ENCODE measurements around the gene ERC2.

ERC2 gene

DNA sequence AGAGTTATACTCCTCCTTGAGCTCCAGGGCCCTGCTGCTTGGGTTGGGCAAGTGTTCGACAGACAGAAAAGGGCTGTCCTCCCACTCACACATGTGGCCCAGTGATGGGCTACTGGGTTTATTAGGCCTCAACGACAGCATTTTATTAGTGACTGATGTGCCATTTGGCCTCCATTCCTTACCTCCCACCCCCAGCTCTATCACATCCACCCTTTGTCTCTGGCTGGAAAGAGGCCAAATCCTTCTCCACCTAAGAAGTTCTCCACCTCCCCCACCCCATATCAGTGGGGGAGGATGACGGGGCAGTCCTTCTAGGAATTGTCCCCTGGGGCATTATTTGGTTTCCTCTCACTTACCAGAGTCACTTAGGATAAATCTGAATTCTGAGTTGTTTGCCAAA is 924.0 kb downstream of the ERC2 start:
- Histone ChIP-seq H3K9me3 (ENCODE audit: control insufficient read depth in 2 of 2, low read length in 2 of 2) (no peaks in the 10 kb centered on the region), H3K36me3 (ENCODE audit: control insufficient read depth in 2 of 2, insufficient read depth in 2 of 2, low read length in 2 of 2) (no peaks in the 10 kb centered on the region), H3K4me3 (ENCODE audit: low read length in 2 of 2) (no peak overlapping the region), H3K27me3 (ENCODE audit: control insufficient read depth in 2 of 2, insufficient read depth in 2 of 2, low read length in 2 of 2) (no peaks in the 10 kb centered on the region), H3K9ac (ENCODE audit: low read depth in 1 of 2, low read length in 2 of 2) (no peak overlapping the region), H3K4me1 (ENCODE audit: control insufficient read depth in 2 of 2, insufficient read depth in 2 of 2, low read length in 2 of 2) (no peaks in the 10 kb centered on the region), H3K27ac (ENCODE audit: low read depth in 2 of 2, low read length in 2 of 2) (no peak overlapping the region)

- no peaks in the 10 kb centered on the region for H3K36me3 ChIP-seq (ENCODE audit: control insufficient read depth in 2 of 2, insufficient read depth in 2 of 2, low read length in 2 of 2)
- H3K4me1 ChIP-seq (ENCODE audit: control insufficient read depth in 2 of 2, insufficient read depth in 2 of 2, low read length in 2 of 2), result no peaks in the 10 kb centered on the region
- H3K9me3 ChIP-seq (ENCODE audit: control insufficient read depth in 2 of 2, low read length in 2 of 2), result no peaks in the 10 kb centered on the region
- H3K27me3 ChIP-seq (ENCODE audit: control insufficient read depth in 2 of 2, insufficient read depth in 2 of 2, low read length in 2 of 2), result no peaks in the 10 kb centered on the region
- H3K27ac ChIP-seq (ENCODE audit: low read depth in 2 of 2, low read length in 2 of 2), result no peak overlapping the region
- H3K9ac ChIP-seq (ENCODE audit: low read depth in 1 of 2, low read length in 2 of 2), result no peak overlapping the region
- H3K4me3 ChIP-seq (ENCODE audit: low read length in 2 of 2), result no peak overlapping the region
These were observed 925.1 kb downstream of the ERC2 start for GRCh38 chr3:55543181-55543614.

- Histone ChIP-seq H3K36me3 (ENCODE audit: control insufficient read depth in 2 of 2, insufficient read depth in 2 of 2, low read length in 2 of 2) (no peaks in the 10 kb centered on the region), H3K4me1 (ENCODE audit: control insufficient read depth in 2 of 2, insufficient read depth in 2 of 2, low read length in 2 of 2) (no peaks in the 10 kb centered on the region), H3K27ac (ENCODE audit: low read depth in 2 of 2, low read length in 2 of 2) (no peak overlapping the region), H3K4me3 (ENCODE audit: low read length in 2 of 2) (no peak overlapping the region), H3K27me3 (ENCODE audit: control insufficient read depth in 2 of 2, insufficient read depth in 2 of 2, low read length in 2 of 2) (no peaks in the 10 kb centered on the region), H3K9me3 (ENCODE audit: control insufficient read depth in 2 of 2, low read length in 2 of 2) (no peaks in the 10 kb centered on the region), H3K9ac (ENCODE audit: low read depth in 1 of 2, low read length in 2 of 2) (no peak overlapping the region)
These were observed 926.8 kb downstream of the ERC2 start for GRCh38 chr3:55541456-55541855.

DNA sequence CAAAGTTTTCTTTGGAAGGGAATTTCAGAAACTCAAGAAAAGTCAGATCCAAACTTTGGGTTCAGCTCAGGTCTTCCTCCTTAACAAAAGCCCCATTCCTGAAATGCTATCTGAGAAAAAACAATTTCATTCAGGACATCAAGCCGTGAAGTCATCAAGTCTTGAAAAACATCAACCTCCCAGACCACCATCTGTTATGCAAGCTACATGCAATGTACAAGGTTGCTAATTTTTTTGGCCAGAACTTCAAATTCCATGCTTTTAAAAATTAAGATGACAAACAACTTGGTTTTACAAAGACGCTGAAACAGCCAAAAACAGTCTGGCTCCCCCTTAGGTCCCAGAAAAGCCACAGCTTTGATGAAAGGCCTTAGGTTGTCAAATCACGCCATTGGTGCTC is 927.3 kb downstream of the ERC2 start:
- Histone ChIP-seq H3K4me1 (ENCODE audit: control insufficient read depth in 2 of 2, insufficient read depth in 2 of 2, low read length in 2 of 2) (no peaks in the 10 kb centered on the region), H3K9me3 (ENCODE audit: control insufficient read depth in 2 of 2, low read length in 2 of 2) (no peaks in the 10 kb centered on the region), H3K9ac (ENCODE audit: low read depth in 1 of 2, low read length in 2 of 2) (no peak overlapping the region), H3K36me3 (ENCODE audit: control insufficient read depth in 2 of 2, insufficient read depth in 2 of 2, low read length in 2 of 2) (no peaks in the 10 kb centered on the region), H3K27ac (ENCODE audit: low read depth in 2 of 2, low read length in 2 of 2) (no peak overlapping the region), H3K4me3 (ENCODE audit: low read length in 2 of 2) (no peak overlapping the region), H3K27me3 (ENCODE audit: control insufficient read depth in 2 of 2, insufficient read depth in 2 of 2, low read length in 2 of 2) (no peaks in the 10 kb centered on the region)

DNA sequence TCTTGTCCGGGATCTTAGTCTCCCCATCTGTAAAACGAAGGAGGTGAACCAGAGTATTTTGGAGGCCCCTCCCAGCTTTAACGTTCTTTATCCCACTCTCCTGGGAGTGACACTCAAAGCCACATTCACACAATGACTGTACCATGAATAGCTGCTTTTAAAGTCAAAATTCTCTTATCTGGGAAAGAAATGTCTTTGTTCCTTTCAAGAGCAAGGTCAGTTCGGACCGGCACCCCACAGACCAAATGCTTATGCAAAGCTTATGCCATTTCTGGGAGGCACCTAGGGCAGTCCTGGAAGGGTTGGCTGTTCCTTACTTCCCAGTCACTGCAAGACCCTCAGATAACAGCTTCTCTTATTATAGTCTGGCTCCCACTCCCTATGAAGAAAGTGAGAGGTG is 927.7 kb downstream of the ERC2 start:
- H3K36me3 ChIP-seq (ENCODE audit: control insufficient read depth in 2 of 2, insufficient read depth in 2 of 2, low read length in 2 of 2), result no peaks in the 10 kb centered on the region
- H3K4me3 ChIP-seq (ENCODE audit: low read length in 2 of 2), result no peak overlapping the region
- H3K27ac ChIP-seq (ENCODE audit: low read depth in 2 of 2, low read length in 2 of 2), result no peak overlapping the region
- no peak overlapping the region for H3K9ac ChIP-seq (ENCODE audit: low read depth in 1 of 2, low read length in 2 of 2)
- H3K4me1 ChIP-seq (ENCODE audit: control insufficient read depth in 2 of 2, insufficient read depth in 2 of 2, low read length in 2 of 2), result no peaks in the 10 kb centered on the region
- H3K9me3 ChIP-seq (ENCODE audit: control insufficient read depth in 2 of 2, low read length in 2 of 2), result no peaks in the 10 kb centered on the region
- H3K27me3 ChIP-seq (ENCODE audit: control insufficient read depth in 2 of 2, insufficient read depth in 2 of 2, low read length in 2 of 2), result no peaks in the 10 kb centered on the region

DNA sequence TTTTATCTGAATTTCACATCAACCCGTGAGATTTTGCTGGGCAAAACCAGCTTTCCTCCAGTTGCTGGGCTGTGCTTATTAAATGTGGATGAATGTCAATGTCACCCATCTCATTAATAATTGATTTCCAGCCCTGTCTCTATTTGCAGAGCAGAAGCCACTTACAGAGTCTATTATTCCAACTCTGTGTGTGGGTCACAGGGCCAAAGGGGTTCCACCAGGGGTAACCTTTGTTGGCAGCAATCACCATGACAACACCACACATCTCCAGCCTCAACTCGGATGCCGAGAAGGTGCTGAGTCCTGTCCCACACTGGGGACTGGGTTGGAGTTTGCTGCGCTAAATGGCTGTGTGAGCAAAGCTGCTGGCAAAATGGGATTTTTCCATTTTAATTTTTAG is 930.1 kb downstream of the ERC2 start:
- Histone ChIP-seq H3K4me3 (ENCODE audit: low read length in 2 of 2) (no peak overlapping the region), H3K4me1 (ENCODE audit: control insufficient read depth in 2 of 2, insufficient read depth in 2 of 2, low read length in 2 of 2) (no peaks in the 10 kb centered on the region), H3K9me3 (ENCODE audit: control insufficient read depth in 2 of 2, low read length in 2 of 2) (no peaks in the 10 kb centered on the region), H3K9ac (ENCODE audit: low read depth in 1 of 2, low read length in 2 of 2) (no peak overlapping the region), H3K27ac (ENCODE audit: low read depth in 2 of 2, low read length in 2 of 2) (no peak overlapping the region), H3K27me3 (ENCODE audit: control insufficient read depth in 2 of 2, insufficient read depth in 2 of 2, low read length in 2 of 2) (no peaks in the 10 kb centered on the region), H3K36me3 (ENCODE audit: control insufficient read depth in 2 of 2, insufficient read depth in 2 of 2, low read length in 2 of 2) (no peaks in the 10 kb centered on the region)

GRCh38 chr3:55537563-55537962 is 930.7 kb downstream of the ERC2 start:
- no peaks in the 10 kb centered on the region for H3K9me3 ChIP-seq (ENCODE audit: control insufficient read depth in 2 of 2, low read length in 2 of 2)
- H3K4me1 ChIP-seq (ENCODE audit: control insufficient read depth in 2 of 2, insufficient read depth in 2 of 2, low read length in 2 of 2), result no peaks in the 10 kb centered on the region
- no peak overlapping the region for H3K27ac ChIP-seq (ENCODE audit: low read depth in 2 of 2, low read length in 2 of 2)
- no peak overlapping the region for H3K9ac ChIP-seq (ENCODE audit: low read depth in 1 of 2, low read length in 2 of 2)
- H3K4me3 ChIP-seq (ENCODE audit: low read length in 2 of 2), result no peak overlapping the region
- no peaks in the 10 kb centered on the region for H3K27me3 ChIP-seq (ENCODE audit: control insufficient read depth in 2 of 2, insufficient read depth in 2 of 2, low read length in 2 of 2)
- no peaks in the 10 kb centered on the region for H3K36me3 ChIP-seq (ENCODE audit: control insufficient read depth in 2 of 2, insufficient read depth in 2 of 2, low read length in 2 of 2)

DNA sequence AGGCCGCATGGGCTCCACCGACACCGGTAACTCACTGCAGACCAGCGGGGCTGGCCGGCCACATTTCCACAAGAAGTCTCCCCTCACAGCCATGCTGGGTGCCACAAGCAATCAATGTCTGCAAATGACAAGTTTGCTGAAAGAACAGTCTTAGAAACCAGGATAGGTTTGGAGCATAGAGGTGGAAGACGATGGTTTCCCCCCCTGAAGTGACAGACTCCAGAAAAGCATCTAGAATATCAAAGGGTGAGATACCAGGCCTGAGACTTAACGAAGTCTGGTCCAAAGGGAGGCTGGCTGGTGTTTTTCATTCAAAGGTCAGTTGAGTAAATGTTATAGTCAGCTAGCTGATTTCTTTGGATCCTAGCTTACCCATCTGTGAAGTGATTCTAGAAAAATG is 931.1 kb downstream of the ERC2 start:
- no peaks in the 10 kb centered on the region for H3K4me1 ChIP-seq (ENCODE audit: control insufficient read depth in 2 of 2, insufficient read depth in 2 of 2, low read length in 2 of 2)
- H3K27me3 ChIP-seq (ENCODE audit: control insufficient read depth in 2 of 2, insufficient read depth in 2 of 2, low read length in 2 of 2), result no peaks in the 10 kb centered on the region
- no peak overlapping the region for H3K27ac ChIP-seq (ENCODE audit: low read depth in 2 of 2, low read length in 2 of 2)
- H3K9ac ChIP-seq (ENCODE audit: low read depth in 1 of 2, low read length in 2 of 2), result no peak overlapping the region
- no peaks in the 10 kb centered on the region for H3K36me3 ChIP-seq (ENCODE audit: control insufficient read depth in 2 of 2, insufficient read depth in 2 of 2, low read length in 2 of 2)
- H3K9me3 ChIP-seq (ENCODE audit: control insufficient read depth in 2 of 2, low read length in 2 of 2), result no peaks in the 10 kb centered on the region
- H3K4me3 ChIP-seq (ENCODE audit: low read length in 2 of 2), result no peak overlapping the region

GRCh38 chr3:55534876-55535275 is 933.4 kb downstream of the ERC2 start:
- H3K4me1 ChIP-seq (ENCODE audit: control insufficient read depth in 2 of 2, insufficient read depth in 2 of 2, low read length in 2 of 2), result no peaks in the 10 kb centered on the region
- H3K4me3 ChIP-seq (ENCODE audit: low read length in 2 of 2), result no peak overlapping the region
- H3K36me3 ChIP-seq (ENCODE audit: control insufficient read depth in 2 of 2, insufficient read depth in 2 of 2, low read length in 2 of 2), result no peaks in the 10 kb centered on the region
- no peaks in the 10 kb centered on the region for H3K9me3 ChIP-seq (ENCODE audit: control insufficient read depth in 2 of 2, low read length in 2 of 2)
- no peaks in the 10 kb centered on the region for H3K27me3 ChIP-seq (ENCODE audit: control insufficient read depth in 2 of 2, insufficient read depth in 2 of 2, low read length in 2 of 2)
- no peak overlapping the region for H3K9ac ChIP-seq (ENCODE audit: low read depth in 1 of 2, low read length in 2 of 2)
- H3K27ac ChIP-seq (ENCODE audit: low read depth in 2 of 2, low read length in 2 of 2), result no peak overlapping the region

- H3K4me1 ChIP-seq (ENCODE audit: control insufficient read depth in 2 of 2, insufficient read depth in 2 of 2, low read length in 2 of 2), result no peaks in the 10 kb centered on the region
- no peaks in the 10 kb centered on the region for H3K36me3 ChIP-seq (ENCODE audit: control insufficient read depth in 2 of 2, insufficient read depth in 2 of 2, low read length in 2 of 2)
- H3K9me3 ChIP-seq (ENCODE audit: control insufficient read depth in 2 of 2, low read length in 2 of 2), result no peaks in the 10 kb centered on the region
- H3K27me3 ChIP-seq (ENCODE audit: control insufficient read depth in 2 of 2, insufficient read depth in 2 of 2, low read length in 2 of 2), result no peaks in the 10 kb centered on the region
- H3K27ac ChIP-seq (ENCODE audit: low read depth in 2 of 2, low read length in 2 of 2), result no peak overlapping the region
- no peak overlapping the region for H3K9ac ChIP-seq (ENCODE audit: low read depth in 1 of 2, low read length in 2 of 2)
- H3K4me3 ChIP-seq (ENCODE audit: low read length in 2 of 2), result no peak overlapping the region
These were observed 935.5 kb downstream of the ERC2 start for GRCh38 chr3:55532806-55533205.

DNA sequence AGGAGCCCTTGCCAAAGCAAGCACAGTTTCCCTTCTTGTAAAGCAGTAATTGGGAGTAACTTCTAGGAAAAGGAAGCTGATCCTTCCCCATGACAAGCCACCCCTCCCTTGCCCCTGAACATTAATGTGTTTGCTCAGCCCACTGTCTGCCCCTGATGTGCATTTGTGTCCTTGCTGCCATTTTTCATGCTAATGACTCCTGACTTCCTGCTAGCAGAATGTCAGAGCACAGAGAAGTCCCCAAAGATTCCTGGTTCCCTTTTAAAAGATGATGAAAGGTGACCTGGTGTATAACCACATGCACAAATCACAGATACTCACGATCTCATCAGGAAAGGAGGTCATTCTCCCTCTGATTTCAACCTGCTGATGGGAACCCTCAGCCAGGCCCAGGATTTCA is 936.9 kb downstream of the ERC2 start:
- no peaks in the 10 kb centered on the region for H3K9me3 ChIP-seq (ENCODE audit: control insufficient read depth in 2 of 2, low read length in 2 of 2)
- H3K27me3 ChIP-seq (ENCODE audit: control insufficient read depth in 2 of 2, insufficient read depth in 2 of 2, low read length in 2 of 2), result no peaks in the 10 kb centered on the region
- no peak overlapping the region for H3K27ac ChIP-seq (ENCODE audit: low read depth in 2 of 2, low read length in 2 of 2)
- H3K36me3 ChIP-seq (ENCODE audit: control insufficient read depth in 2 of 2, insufficient read depth in 2 of 2, low read length in 2 of 2), result no peaks in the 10 kb centered on the region
- H3K4me1 ChIP-seq (ENCODE audit: control insufficient read depth in 2 of 2, insufficient read depth in 2 of 2, low read length in 2 of 2), result peaks cover 0 to 13% of the 10 kb centered on the region in 2 donors
- H3K9ac ChIP-seq (ENCODE audit: low read depth in 1 of 2, low read length in 2 of 2), result no peak overlapping the region
- no peak overlapping the region for H3K4me3 ChIP-seq (ENCODE audit: low read length in 2 of 2)
